ENCODE measurements around the gene AIFM1.

Gene AIFM1

GRCh38 chrX:130165703-130166502 lies at the start of gene AIFM1:
AIFM1 (minus strand) TSS chrX:130165841; CDS start chrX:130165656, 185 bp downstream.
- peak; percentile 90 for DNase-seq

- no peak for DNase-seq
Observed at GRCh38 chrX:130213376-130213775, 47.7 kb upstream of the AIFM1 start.

GRCh38 chrX:130212371-130212770 lies 46.7 kb upstream of the AIFM1 start:
- no peak for DNase-seq

GRCh38 chrX:130211415-130212186 lies 46.0 kb upstream of the AIFM1 start:
- no peak for DNase-seq

GRCh38 chrX:130204647-130205046 lies 39.0 kb upstream of the AIFM1 start:
- no peak for DNase-seq

GRCh38 chrX:130197464-130197863 lies 31.8 kb upstream of the AIFM1 start:
- DNase-seq: no peak

- DNase-seq: no peak
Observed at GRCh38 chrX:130196466-130196865, 30.8 kb upstream of the AIFM1 start.

- no peak for DNase-seq
Observed at GRCh38 chrX:130190801-130191200, 25.2 kb upstream of the AIFM1 start.

- no peak for DNase-seq
Observed at GRCh38 chrX:130186651-130187050, 21.0 kb upstream of the AIFM1 start.

GRCh38 chrX:130184857-130185256 lies 19.2 kb upstream of the AIFM1 start:
- no peak for DNase-seq

- DNase-seq: no peak
Observed at GRCh38 chrX:130184168-130184567, 18.5 kb upstream of the AIFM1 start.

GRCh38 chrX:130179579-130180215 lies 14.1 kb upstream of the AIFM1 start:
- peak; percentile 26 for DNase-seq

- DNase-seq: no peak
Observed at GRCh38 chrX:130179170-130179569, 13.5 kb upstream of the AIFM1 start.

- DNase-seq: no peak
Observed at GRCh38 chrX:130176942-130177341, 11.3 kb upstream of the AIFM1 start.

- peak; percentile 34 for DNase-seq
Observed at GRCh38 chrX:130176354-130176776, 10.7 kb upstream of the AIFM1 start.

- no peak for DNase-seq
Observed at GRCh38 chrX:130174937-130175336, 9.3 kb upstream of the AIFM1 start.

- peak; percentile 67 for DNase-seq
Observed at GRCh38 chrX:130174045-130174704, 8.5 kb upstream of the AIFM1 start.

GRCh38 chrX:130173190-130173895 lies 7.7 kb upstream of the AIFM1 start:
- peak; percentile 89 for DNase-seq

GRCh38 chrX:130172127-130172845 lies 6.6 kb upstream of the AIFM1 start:
- DNase-seq: no peak

- DNase-seq: peak; percentile 16
Observed at GRCh38 chrX:130171446-130172126, 5.9 kb upstream of the AIFM1 start, which contains the start of gene RAB33A. RAB33A (plus strand) TSS chrX:130171962; CDS start chrX:130172063, 101 bp downstream.

Measured in suppressor macrophage treated with lipopolysaccharide for 4 hours (primary cell).